Peyer's patch (tissue), 4 donors: Measurements from ENCODE around the gene C9orf50. TPM values are rescaled to one million over a fixed set of nuclear protein-coding genes. Genes with fewer than 3 reads are reported as not detected.
"Not testable (repeated sequence)": the region's sequence is repeated elsewhere in the genome, so short reads cannot be mapped to it uniquely, and the experiment has no call there.

Source experiments
- DNase-seq, 3 donors: peaks; one replicate each; pipeline ENCODE4 v3.0.0-alpha.2; 2017 to 2019
- H3K27ac ChIP-seq, 4 donors: fragments of 200-600 bp; sonication (generic); one replicate each; pipeline ENCODE4 v1.5.1; 2016 to 2019
- H3K27me3 ChIP-seq, 2 donors: fragments of 200-600 bp; sonication (generic); one replicate each; pipeline ENCODE4 v1.5.1; 2019
- H3K36me3 ChIP-seq, 3 donors: fragments of 200-600 bp; sonication (generic); one replicate each; pipeline ENCODE4 v1.5.1; 2016 to 2019
- H3K4me1 ChIP-seq, 4 donors: fragments of 200-600 bp; sonication (generic); one replicate each; pipeline ENCODE4 v1.5.1; 2016 to 2019
- H3K4me3 ChIP-seq, 4 donors: fragments of 200-600 bp; sonication (generic); 1 replicate in 3 of 4; 2 replicates in 1 of 4; pipeline ENCODE4 v1.5.1; 2016 to 2019; ENCODE audit warnings: mild to moderate bottlenecking in 1 of 4
- H3K9me3 ChIP-seq, 4 donors: fragments of 200-600 bp; sonication (generic); one replicate each; pipeline ENCODE4 v1.5.1; 2016 to 2019; ENCODE audit warnings: mild to moderate bottlenecking in 1 of 4
- POLR2A ChIP-seq, 2 donors: fragments of 450-650 bp; IDR thresholded peaks; one replicate each; pipeline ENCODE4 v1.5.1; 2017; ENCODE audit warnings: antibody characterized with exemption in 2 of 2, mild to moderate bottlenecking in 2 of 2, moderate library complexity in 2 of 2
- total RNA-seq, 4 donors: library from RNA; depleted of rRNA; stranded (reverse); fragments of >200 nt; gene quantifications; one replicate each; pipeline ENCODE4 v1.1.0, GENCODE V29; 2016
- TF ChIP-seq, protein P1 (sequence below), 6 experiments: fragments of 450-650 bp in 4 of 6; fragments of 200-600 bp in 2 of 6; sonication (generic) in 1 of 6; IDR thresholded peaks; one replicate each; pipeline ENCODE4 v1.5.1; 2017 to 2019; ENCODE audit warnings: antibody characterized with exemption in 6 of 6, mild to moderate bottlenecking in 3 of 6, moderate library complexity in 1 of 6

The C9orf50 gene
- total RNA-seq, 4 donors from 2014 or later, result not detected

DNA sequence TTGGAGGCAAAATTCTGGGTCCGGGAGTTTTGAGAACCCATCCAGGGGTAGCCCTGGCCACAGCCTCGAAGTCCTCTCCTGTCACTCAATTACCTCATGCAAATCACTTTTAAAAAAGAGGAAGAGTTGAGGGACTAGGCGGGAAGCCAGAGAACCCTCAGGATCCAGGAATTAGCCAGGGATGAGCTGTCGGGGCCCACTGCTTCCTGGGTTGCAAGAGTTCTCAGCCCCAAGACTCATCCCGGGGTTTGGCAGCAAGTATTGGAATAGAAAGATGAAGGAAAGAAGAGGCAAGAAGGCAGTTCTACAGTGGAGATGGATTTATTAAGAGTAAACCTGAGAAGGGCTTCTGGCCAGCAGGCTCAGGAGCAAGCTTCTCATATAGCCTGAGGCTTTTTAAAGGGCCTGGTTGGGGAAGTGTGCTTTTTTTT, 25.6 kb downstream of the C9orf50 start:
- no peak overlapping the region for H3K4me3 ChIP-seq
- no peak for TF ChIP-seq POLR2A (IDR thresholded peaks at IDR 0.05)
- TF ChIP-seq, protein P1, sequence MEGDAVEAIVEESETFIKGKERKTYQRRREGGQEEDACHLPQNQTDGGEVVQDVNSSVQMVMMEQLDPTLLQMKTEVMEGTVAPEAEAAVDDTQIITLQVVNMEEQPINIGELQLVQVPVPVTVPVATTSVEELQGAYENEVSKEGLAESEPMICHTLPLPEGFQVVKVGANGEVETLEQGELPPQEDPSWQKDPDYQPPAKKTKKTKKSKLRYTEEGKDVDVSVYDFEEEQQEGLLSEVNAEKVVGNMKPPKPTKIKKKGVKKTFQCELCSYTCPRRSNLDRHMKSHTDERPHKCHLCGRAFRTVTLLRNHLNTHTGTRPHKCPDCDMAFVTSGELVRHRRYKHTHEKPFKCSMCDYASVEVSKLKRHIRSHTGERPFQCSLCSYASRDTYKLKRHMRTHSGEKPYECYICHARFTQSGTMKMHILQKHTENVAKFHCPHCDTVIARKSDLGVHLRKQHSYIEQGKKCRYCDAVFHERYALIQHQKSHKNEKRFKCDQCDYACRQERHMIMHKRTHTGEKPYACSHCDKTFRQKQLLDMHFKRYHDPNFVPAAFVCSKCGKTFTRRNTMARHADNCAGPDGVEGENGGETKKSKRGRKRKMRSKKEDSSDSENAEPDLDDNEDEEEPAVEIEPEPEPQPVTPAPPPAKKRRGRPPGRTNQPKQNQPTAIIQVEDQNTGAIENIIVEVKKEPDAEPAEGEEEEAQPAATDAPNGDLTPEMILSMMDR (IDR thresholded peaks at IDR 0.05), result no peak
- no peaks in the 10 kb centered on the region for H3K9me3 ChIP-seq
- H3K27me3 ChIP-seq, result no peaks in the 10 kb centered on the region
- no peaks in the 10 kb centered on the region for H3K36me3 ChIP-seq
- H3K27ac ChIP-seq, result peak overlapping the region in 1 of 4 donors; percentile 10
- H3K4me1 ChIP-seq, result peaks cover 0 to 16% (median 12%) of the 10 kb centered on the region in 4 donors
- no peak for DNase-seq

DNA sequence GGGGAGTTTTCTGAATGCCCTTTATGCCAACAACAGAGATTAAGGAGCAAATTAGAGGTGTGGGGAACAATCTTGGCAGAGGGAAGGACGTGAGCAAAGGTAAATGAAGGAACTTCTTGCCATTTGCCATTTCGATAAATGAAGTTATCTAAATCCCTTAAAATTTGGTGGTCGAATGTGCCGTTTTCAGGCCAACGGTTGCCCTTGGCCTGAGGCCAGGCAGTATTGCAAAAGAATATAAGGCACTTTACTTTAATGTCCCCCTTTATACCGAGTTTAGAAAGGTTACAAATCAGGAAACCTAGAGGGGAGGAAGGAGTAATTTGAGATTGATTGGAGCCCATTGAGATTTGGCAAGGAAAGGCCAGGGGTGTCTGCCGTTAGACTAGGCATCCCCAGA, 26.3 kb downstream of the C9orf50 start:
- no peak overlapping the region for H3K27ac ChIP-seq
- peaks cover 0 to 16% (median 12%) of the 10 kb centered on the region in 4 donors for H3K4me1 ChIP-seq
- TF ChIP-seq, protein P1 (IDR thresholded peaks at IDR 0.05), result no peak
- TF ChIP-seq POLR2A (IDR thresholded peaks at IDR 0.05), result no peak

DNA sequence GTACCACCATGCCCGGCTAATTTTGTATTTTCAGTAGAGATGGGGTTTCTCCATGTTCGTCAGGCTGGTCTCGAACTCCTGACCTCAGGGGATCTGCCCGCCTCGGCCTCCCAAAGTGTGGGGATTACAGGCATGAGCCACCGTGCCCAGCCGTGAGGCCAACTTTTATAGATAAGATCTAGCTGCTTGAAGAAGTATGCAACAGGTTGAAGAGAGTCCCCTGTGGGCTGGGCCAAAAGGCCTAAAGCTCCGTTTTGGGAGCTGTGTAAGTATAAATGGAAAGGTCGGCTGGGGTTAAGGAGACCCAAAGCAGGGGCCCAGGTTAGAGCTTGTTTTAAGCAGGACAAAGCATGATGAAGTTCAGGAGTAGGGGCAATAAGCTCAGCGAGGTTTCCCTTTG, 28.1 kb downstream of the C9orf50 start:
- not testable (repeated sequence) for H3K4me3 ChIP-seq, H3K27me3 ChIP-seq, DNase-seq, H3K27ac ChIP-seq, H3K9me3 ChIP-seq, H3K4me1 ChIP-seq, H3K36me3 ChIP-seq

More for the DNA sequence above, 26.3 kb downstream of the C9orf50 start:
- H3K36me3 ChIP-seq, result no peaks in the 10 kb centered on the region
- H3K4me3 ChIP-seq, result no peak overlapping the region
- H3K27me3 ChIP-seq, result no peaks in the 10 kb centered on the region
- H3K9me3 ChIP-seq, result no peaks in the 10 kb centered on the region
- DNase-seq, result no peak

DNA sequence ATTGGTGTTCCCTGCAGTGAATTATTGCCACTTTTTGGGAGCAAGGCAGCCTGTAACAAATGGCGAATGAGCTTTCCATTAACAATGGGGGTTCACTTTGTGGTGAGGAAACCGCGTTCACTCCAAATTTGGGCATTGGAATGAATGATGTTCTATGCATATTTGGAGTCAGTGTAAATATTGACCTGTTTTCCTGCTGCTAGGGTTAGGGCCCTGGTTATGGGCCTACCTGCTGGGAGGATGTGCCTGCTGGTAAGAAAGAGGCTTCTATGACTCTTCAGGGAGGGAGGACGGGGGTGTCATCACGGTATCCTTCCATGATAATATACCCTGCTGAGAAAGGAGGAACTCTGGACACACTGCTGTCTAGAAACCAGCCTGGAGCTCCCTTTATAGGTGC, 29.0 kb downstream of the C9orf50 start:
- Histone ChIP-seq H3K4me3 (no peak overlapping the region), H3K27ac (no peak overlapping the region), H3K4me1 (peaks cover 0 to under 1% (median under 1%) of the 10 kb centered on the region in 4 donors), H3K36me3 (no peaks in the 10 kb centered on the region), H3K27me3 (no peaks in the 10 kb centered on the region), H3K9me3 (no peaks in the 10 kb centered on the region)
- TF ChIP-seq POLR2A (IDR thresholded peaks at IDR 0.05), result no peak
- TF ChIP-seq, protein P1 (IDR thresholded peaks at IDR 0.05), result no peak
- DNase-seq, result no peak

DNA sequence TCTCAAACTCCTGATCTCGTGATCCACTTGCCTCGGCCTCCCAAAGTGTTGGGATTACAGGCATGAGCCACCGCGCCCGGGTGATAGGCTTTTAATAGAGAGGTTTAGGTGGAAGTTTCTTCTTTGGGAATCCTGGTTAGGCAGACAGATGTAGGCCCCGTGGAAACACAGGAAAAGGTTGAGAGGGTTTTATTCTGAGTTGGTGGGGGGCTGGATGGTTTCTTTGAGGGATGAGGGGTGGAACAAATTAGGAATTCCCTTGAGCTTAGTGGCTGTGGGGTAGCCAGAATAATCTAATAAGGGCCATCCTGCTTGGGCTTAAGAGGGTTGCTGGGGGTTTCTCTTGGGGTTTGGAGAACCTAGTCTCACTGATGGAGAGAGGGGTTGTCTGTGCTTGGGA, 30.4 kb downstream of the C9orf50 start:
- TF ChIP-seq POLR2A (IDR thresholded peaks at IDR 0.05), result no peak
- TF ChIP-seq, protein P1 (IDR thresholded peaks at IDR 0.05), result no peak
- Histone ChIP-seq H3K27me3 (no peaks in the 10 kb centered on the region), H3K36me3 (no peaks in the 10 kb centered on the region), H3K27ac (no peak overlapping the region), H3K9me3 (no peaks in the 10 kb centered on the region), H3K4me3 (no peak overlapping the region), H3K4me1 (no peaks in the 10 kb centered on the region)
- no peak for DNase-seq

DNA sequence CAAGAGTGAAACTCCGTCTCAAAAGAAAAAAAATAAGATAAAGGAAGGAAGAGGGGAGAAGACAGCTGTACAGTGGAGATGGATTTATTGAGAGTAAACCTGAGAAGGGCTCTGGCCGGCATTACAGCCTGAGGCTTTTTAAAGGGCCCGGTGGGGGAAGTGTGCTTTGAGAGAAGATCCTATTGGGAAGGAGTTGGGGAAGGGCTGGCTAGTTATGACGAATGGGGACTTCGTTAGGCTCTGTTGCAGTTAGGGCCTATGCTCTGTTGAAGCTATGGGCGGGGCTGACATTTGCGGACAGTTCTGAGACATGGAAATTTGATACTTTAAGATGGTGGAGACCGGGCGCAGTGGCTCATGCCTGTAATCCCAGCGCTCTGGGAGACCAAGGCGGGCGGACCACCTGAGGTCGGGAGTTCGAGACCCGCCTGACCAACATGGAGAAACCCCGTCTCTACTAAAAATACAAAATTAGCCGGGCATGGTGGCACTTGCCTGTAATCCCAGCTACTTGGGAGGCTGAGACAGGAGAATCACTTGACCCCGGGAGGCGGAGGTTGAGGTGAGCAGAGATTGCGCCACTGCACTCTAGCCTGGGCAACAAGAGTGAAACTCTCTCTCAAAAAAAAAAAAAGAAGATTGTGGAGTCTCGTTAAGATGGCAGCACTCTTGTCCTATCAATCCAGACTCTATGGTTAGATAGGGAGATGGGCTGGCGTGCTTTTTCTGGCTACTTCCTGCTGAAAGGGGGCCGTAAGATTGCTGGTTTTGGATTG, 33.2 kb downstream of the C9orf50 start:
- no peaks in the 10 kb centered on the region for H3K9me3 ChIP-seq
- no peak overlapping the region for H3K4me3 ChIP-seq
- no peak overlapping the region for H3K27ac ChIP-seq
- H3K36me3 ChIP-seq, result no peaks in the 10 kb centered on the region
- DNase-seq, result no peak
- H3K4me1 ChIP-seq, result no peaks in the 10 kb centered on the region
- TF ChIP-seq POLR2A (IDR thresholded peaks at IDR 0.05), result no peak
- TF ChIP-seq, protein P1 (IDR thresholded peaks at IDR 0.05), result no peak
- H3K27me3 ChIP-seq, result no peaks in the 10 kb centered on the region
